GM23338 (cell line): ENCODE data around the gene INPP5K.

Experiments used
- CREB1 ChIP-seq: fragments of 250-450 bp; sonication (Bioruptor Pico); IDR thresholded peaks from 2 replicates; pipeline ENCODE4 v1.5.0; 2020; ENCODE audit warnings: low read depth, mild to moderate bottlenecking, moderate library complexity
- CTCF ChIP-seq, 2 experiments: fragments of 200-600 bp in 1 of 2; sonication (generic) in 1 of 2; conservative IDR thresholded peaks; 2 replicates each; pipeline versions ENCODE4 v1.5.1 to v1.6.1; 2016 to 2017; ENCODE audit warnings: antibody characterized with exemption in 2 of 2, low read depth in 2 of 2, mild to moderate bottlenecking in 2 of 2, moderate library complexity in 1 of 2
- EZH2 ChIP-seq: fragments of 200-600 bp; sonication (generic); IDR thresholded peaks from one replicate; pipeline ENCODE4 v1.8.0; 2017; ENCODE audit warnings: antibody characterized with exemption, mild to moderate bottlenecking, low read depth; ENCODE audit not compliant: unreplicated experiment
- EZH2phosphoT487 ChIP-seq: fragments of 200-600 bp; sonication (generic); IDR thresholded peaks from one replicate; pipeline ENCODE4 v1.8.1; 2018; ENCODE audit warnings: antibody characterized with exemption; ENCODE audit not compliant: unreplicated experiment
- JUNB ChIP-seq: IDR thresholded peaks from one replicate; pipeline ENCODE4 v1.6.1; 2016; ENCODE audit warnings: antibody characterized with exemption; ENCODE audit not compliant: unreplicated experiment
- POLR2AphosphoS5 ChIP-seq: IDR thresholded peaks from 2 replicates; pipeline ENCODE4 v1.6.1; 2016; ENCODE audit warnings: antibody characterized with exemption, low read depth
- REST ChIP-seq: IDR thresholded peaks from one replicate; pipeline ENCODE4 v1.6.1; 2018; ENCODE audit warnings: antibody characterized with exemption; ENCODE audit not compliant: unreplicated experiment
- ZNF114 ChIP-seq: fragments of 250-450 bp; sonication (Bioruptor Pico); IDR thresholded peaks from 2 replicates; pipeline ENCODE4 v1.5.0; 2020; ENCODE audit warnings: mild to moderate bottlenecking, moderate library complexity
- ZNF331 ChIP-seq: fragments of 250-450 bp; sonication (Bioruptor Pico); IDR thresholded peaks from 2 replicates; pipeline ENCODE4 v1.5.0; 2020; ENCODE audit warnings: low read depth, mild to moderate bottlenecking, moderate library complexity

- TF ChIP-seq CTCF (conservative IDR thresholded peaks at IDR 0.05; ENCODE audit: low read depth in 2 of 2) (no peak), REST (no peak), CREB1 (CRISPR knock-in tag) (no peak), ZNF331 (CRISPR knock-in tag) (no peak), POLR2AphosphoS5 (no peak), EZH2 (no peak), ZNF114 (CRISPR knock-in tag) (no peak), EZH2phosphoT487 (no peak), JUNB (no peak)
Measured at GRCh38 chr17:1522626-1523025, 6.2 kb upstream of the INPP5K start.
